ENCODE data around the gene RCAN2.

Gene RCAN2

DNA sequence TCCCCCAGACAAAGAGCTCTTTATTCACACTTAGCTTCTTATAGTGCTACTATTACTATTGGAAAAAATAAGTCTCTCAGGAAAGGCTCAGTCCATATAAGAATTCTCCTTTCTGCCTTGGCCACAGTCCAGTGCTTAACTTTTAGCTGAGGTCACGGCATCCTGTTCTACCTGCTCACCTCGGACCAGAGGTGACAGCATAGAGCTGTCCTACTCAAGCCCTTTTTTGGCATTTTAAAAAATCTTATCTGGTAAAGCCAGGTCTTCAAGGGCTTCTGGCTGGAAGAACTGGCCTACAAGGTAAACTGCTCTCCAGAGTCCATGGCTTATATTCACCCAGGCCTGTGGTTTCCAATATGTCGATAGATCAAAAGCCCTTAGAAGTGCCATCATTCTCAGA, 109.7 kb downstream of the RCAN2 start:
- H3F3A ChIP-seq (ENCODE audit: insufficient read depth, low read length) = no peaks in the 10 kb centered on the region
- no peak for DNase-seq
- H3K9me3 ChIP-seq (replicated peaks; ENCODE audit: insufficient read depth, low read length) = no peaks in the 10 kb centered on the region
- no peak overlapping the region for H2AFZ ChIP-seq (ENCODE audit: low read length)
- no peak overlapping the region for H3K4me3 ChIP-seq (ENCODE audit: low read length)
- no peaks in the 10 kb centered on the region for H4K20me1 ChIP-seq (ENCODE audit: insufficient read depth, low read length)
- no peaks in the 10 kb centered on the region for H3K9me2 ChIP-seq (replicated peaks; ENCODE audit: insufficient read depth, low read length)
- no peaks in the 10 kb centered on the region for H3K27me3 ChIP-seq (replicated peaks; ENCODE audit: insufficient read depth, low read length)
- peaks cover 13% of the 10 kb centered on the region for H3K4me1 ChIP-seq (ENCODE audit: low read length)
- TF ChIP-seq, protein P1, sequence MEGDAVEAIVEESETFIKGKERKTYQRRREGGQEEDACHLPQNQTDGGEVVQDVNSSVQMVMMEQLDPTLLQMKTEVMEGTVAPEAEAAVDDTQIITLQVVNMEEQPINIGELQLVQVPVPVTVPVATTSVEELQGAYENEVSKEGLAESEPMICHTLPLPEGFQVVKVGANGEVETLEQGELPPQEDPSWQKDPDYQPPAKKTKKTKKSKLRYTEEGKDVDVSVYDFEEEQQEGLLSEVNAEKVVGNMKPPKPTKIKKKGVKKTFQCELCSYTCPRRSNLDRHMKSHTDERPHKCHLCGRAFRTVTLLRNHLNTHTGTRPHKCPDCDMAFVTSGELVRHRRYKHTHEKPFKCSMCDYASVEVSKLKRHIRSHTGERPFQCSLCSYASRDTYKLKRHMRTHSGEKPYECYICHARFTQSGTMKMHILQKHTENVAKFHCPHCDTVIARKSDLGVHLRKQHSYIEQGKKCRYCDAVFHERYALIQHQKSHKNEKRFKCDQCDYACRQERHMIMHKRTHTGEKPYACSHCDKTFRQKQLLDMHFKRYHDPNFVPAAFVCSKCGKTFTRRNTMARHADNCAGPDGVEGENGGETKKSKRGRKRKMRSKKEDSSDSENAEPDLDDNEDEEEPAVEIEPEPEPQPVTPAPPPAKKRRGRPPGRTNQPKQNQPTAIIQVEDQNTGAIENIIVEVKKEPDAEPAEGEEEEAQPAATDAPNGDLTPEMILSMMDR (IDR thresholded peaks at IDR 0.05; ENCODE audit: low read length) = no peak
- TF ChIP-seq EZH2 (optimal IDR thresholded peaks at IDR 0.05; ENCODE audit: low read depth, low read length) = no peak
- H3K27ac ChIP-seq (ENCODE audit: low read length) = no peak overlapping the region
- H3K36me3 ChIP-seq (replicated peaks; ENCODE audit: insufficient read depth, low read length) = no peaks in the 10 kb centered on the region
- H3K79me2 ChIP-seq (ENCODE audit: low read length) = no peaks in the 10 kb centered on the region
- H3K4me2 ChIP-seq (ENCODE audit: low read depth, low read length) = no peak overlapping the region
- no peak overlapping the region for H3K9ac ChIP-seq (ENCODE audit: low read length)

DNA sequence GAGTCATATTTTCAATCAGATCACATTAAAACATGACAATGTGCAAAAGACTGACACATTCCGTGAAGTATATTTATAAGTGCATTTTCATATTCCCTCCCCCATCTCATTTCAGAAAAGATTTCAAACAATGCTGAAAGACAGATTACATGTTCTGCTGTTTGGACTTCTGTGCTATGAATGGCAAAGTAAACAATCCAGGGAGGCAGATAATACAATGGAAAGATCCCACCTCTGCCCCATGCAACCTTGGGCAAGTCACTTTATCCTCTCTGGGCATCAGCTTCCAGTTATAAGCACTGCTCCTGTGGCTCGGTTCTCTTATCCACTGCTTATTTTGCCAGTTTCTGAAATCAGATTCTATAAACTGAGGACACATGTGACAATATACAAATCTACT, 110.2 kb downstream of the RCAN2 start:
- Histone ChIP-seq H3K4me2 (ENCODE audit: low read depth, low read length) (no peak overlapping the region), H4K20me1 (ENCODE audit: insufficient read depth, low read length) (no peaks in the 10 kb centered on the region), H3K9ac (ENCODE audit: low read length) (no peak overlapping the region), H3K9me3 (replicated peaks; ENCODE audit: insufficient read depth, low read length) (no peaks in the 10 kb centered on the region), H3K4me3 (ENCODE audit: low read length) (no peak overlapping the region), H3K27me3 (replicated peaks; ENCODE audit: insufficient read depth, low read length) (no peaks in the 10 kb centered on the region), H2AFZ (ENCODE audit: low read length) (no peak overlapping the region), H3F3A (ENCODE audit: insufficient read depth, low read length) (no peaks in the 10 kb centered on the region), H3K79me2 (ENCODE audit: low read length) (no peaks in the 10 kb centered on the region), H3K9me2 (replicated peaks; ENCODE audit: insufficient read depth, low read length) (no peaks in the 10 kb centered on the region), H3K36me3 (replicated peaks; ENCODE audit: insufficient read depth, low read length) (no peaks in the 10 kb centered on the region), H3K27ac (ENCODE audit: low read length) (no peak overlapping the region), H3K4me1 (ENCODE audit: low read length) (peaks cover 13% of the 10 kb centered on the region)
- TF ChIP-seq EZH2 (optimal IDR thresholded peaks at IDR 0.05; ENCODE audit: low read depth, low read length) (no peak), EZH2phosphoT487 (IDR thresholded peaks at IDR 0.05; ENCODE audit: low read length) (no peak)
- TF ChIP-seq, protein P1 (IDR thresholded peaks at IDR 0.05; ENCODE audit: low read length) = no peak
- DNase-seq = no peak

DNA sequence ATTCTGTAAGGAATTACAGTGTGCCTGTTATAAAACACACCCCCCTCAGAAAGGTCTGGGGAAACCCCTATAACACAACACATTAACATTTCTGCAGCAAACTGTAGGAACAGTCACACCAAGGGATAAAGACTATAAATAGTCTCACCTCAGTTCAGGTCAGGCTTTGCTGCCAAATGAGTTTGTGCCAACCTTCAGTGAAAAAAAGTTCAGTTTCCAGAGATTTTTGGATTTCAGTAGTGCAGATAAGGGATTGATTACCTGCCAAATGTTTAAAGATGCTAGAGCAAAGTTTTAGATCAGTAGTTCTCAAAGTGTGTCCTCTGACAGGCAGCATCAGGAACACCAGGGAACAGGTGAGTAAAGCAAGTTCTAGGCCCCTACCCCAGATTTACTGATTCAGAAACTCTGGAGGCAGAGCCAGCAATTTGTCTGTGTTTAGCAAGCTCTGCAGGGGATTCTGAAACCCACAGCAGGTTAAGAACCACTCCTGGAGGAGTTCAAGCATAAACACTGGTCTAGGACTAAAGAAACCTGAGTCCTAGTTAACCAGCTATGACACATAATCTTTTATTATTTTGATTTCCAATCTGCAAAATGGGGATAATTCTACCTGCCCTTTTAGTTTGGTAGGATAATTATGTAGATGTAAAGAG, 111.0 kb downstream of the RCAN2 start:
- TF ChIP-seq EZH2 (optimal IDR thresholded peaks at IDR 0.05; ENCODE audit: low read depth, low read length) = no peak
- TF ChIP-seq, protein P1 (IDR thresholded peaks at IDR 0.05; ENCODE audit: low read length) = no peak
- no peak for TF ChIP-seq EZH2phosphoT487 (IDR thresholded peaks at IDR 0.05; ENCODE audit: low read length)
- Histone ChIP-seq H3K79me2 (ENCODE audit: low read length) (no peaks in the 10 kb centered on the region), H3K9me3 (replicated peaks; ENCODE audit: insufficient read depth, low read length) (no peaks in the 10 kb centered on the region), H3K36me3 (replicated peaks; ENCODE audit: insufficient read depth, low read length) (no peaks in the 10 kb centered on the region), H3K4me2 (ENCODE audit: low read depth, low read length) (no peak overlapping the region), H3F3A (ENCODE audit: insufficient read depth, low read length) (no peaks in the 10 kb centered on the region), H3K9ac (ENCODE audit: low read length) (no peak overlapping the region), H4K20me1 (ENCODE audit: insufficient read depth, low read length) (no peaks in the 10 kb centered on the region), H3K4me1 (ENCODE audit: low read length) (peaks cover 13% of the 10 kb centered on the region), H3K9me2 (replicated peaks; ENCODE audit: insufficient read depth, low read length) (no peaks in the 10 kb centered on the region), H3K27me3 (replicated peaks; ENCODE audit: insufficient read depth, low read length) (no peaks in the 10 kb centered on the region), H3K4me3 (ENCODE audit: low read length) (no peak overlapping the region), H2AFZ (ENCODE audit: low read length) (no peak overlapping the region), H3K27ac (ENCODE audit: low read length) (no peak overlapping the region)
- peak; percentile 30 for DNase-seq
